ENCODE data around the gene SND1. TPM values are rescaled to one million over a fixed set of nuclear protein-coding genes. Genes with fewer than 3 reads are reported as not detected.

The SND1 gene
- total and polyA plus RNA-seq, 2 donors (not counting 1 experiment from before 2014, with no cell fraction given) = 44.4 to 165 TPM

DNA sequence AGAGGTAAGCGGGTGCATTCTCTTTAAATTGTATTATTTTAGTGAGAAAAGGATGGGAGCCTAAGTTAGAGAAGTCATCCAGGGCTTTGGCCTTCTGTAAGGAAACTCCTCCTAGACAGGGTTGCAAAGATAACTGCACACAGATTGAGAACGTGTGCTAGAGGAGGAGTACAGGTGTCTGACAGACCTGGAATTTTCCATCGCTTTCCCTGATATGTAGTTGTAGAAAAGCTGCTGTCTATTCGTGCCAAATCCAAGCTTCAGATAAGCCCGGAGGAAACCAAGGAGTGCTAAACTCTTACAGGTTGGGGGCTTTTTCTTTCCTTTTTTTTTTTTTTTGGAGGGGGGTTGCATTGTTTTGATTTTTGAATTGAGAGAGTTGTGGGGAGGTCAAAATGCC lies 356.1 kb downstream of the SND1 start:
- Mint-ChIP-seq H3K27me3 (no peaks in the 10 kb centered on the region), H3K4me3 (no peak overlapping the region), H3K9me3 (ENCODE audit: insufficient read depth) (no peaks in the 10 kb centered on the region), H3K27ac (no peak overlapping the region), H3K4me1 (peaks cover 30% of the 10 kb centered on the region)
- WGBS (ENCODE audit: insufficient coverage) = 95% methylated on average over 4 of the region's 5 CpGs
- intact Hi-C loops (cut with micrococcal nuclease) = no loop called here
- Histone ChIP-seq H3K27me3 (replicated peaks in 1 of 4; ENCODE audit: control extremely low read depth in 1 of 4, control insufficient read depth in 3 of 4, insufficient read depth in 4 of 4, low read length in 3 of 4) (no peaks in the 10 kb centered on the region), H3K36me3 (replicated peaks in 1 of 2; ENCODE audit: control extremely low read depth in 1 of 2, control insufficient read depth in 1 of 2, extremely low read depth in 1 of 2, insufficient read depth in 2 of 2, low read length in 1 of 2) (peaks cover 0 to 7% of the 10 kb centered on the region in 2 experiments), H3K27ac (ENCODE audit: low read length in 2 of 2) (no peak overlapping the region), H3K9ac (ENCODE audit: low read length) (no peak overlapping the region), H3K4me3 (ENCODE audit: control extremely low read depth in 1 of 5, extremely low read depth in 1 of 5, insufficient read depth in 1 of 5, low read depth in 2 of 5, low read length in 4 of 5) (no peak overlapping the region), H3K4me2 (replicated peaks; ENCODE audit: low read depth, low read length, poor library complexity, severe bottlenecking) (no peak overlapping the region), H3K9me3 (ENCODE audit: control extremely low read depth in 1 of 3, control insufficient read depth in 2 of 3, insufficient read depth in 1 of 3, low read length in 2 of 3) (no peaks in the 10 kb centered on the region), H4K20me1 (ENCODE audit: control insufficient read depth, insufficient read depth, low read length, poor library complexity, severe bottlenecking) (peaks cover 11% of the 10 kb centered on the region), H3K4me1 (ENCODE audit: control insufficient read depth in 2 of 2, insufficient read depth in 2 of 2, low read length in 2 of 2) (peaks cover 25 to 29% of the 10 kb centered on the region in 2 donors), H3K79me2 (ENCODE audit: control insufficient read depth, insufficient read depth, low read length) (peaks cover 13% of the 10 kb centered on the region), H2AFZ (ENCODE audit: insufficient read depth, low read depth, low read length, poor library complexity, severe bottlenecking) (no peak overlapping the region)
- DNase-seq = no peak
- ChIA-PET CTCF (interaction anchor here (0.9 kb wide), 1 partner anchor 202 kb away, joined by 4 read pairs; no protein-coding TSS in a partner anchor), POLR2A (no interaction called here)
- TF ChIP-seq EZH2 (IDR thresholded peaks at IDR 0.05; ENCODE audit: borderline replicate concordance, insufficient read depth, low read depth, low read length, poor library complexity, severe bottlenecking) = no peak
- TF ChIP-seq, protein P1, sequence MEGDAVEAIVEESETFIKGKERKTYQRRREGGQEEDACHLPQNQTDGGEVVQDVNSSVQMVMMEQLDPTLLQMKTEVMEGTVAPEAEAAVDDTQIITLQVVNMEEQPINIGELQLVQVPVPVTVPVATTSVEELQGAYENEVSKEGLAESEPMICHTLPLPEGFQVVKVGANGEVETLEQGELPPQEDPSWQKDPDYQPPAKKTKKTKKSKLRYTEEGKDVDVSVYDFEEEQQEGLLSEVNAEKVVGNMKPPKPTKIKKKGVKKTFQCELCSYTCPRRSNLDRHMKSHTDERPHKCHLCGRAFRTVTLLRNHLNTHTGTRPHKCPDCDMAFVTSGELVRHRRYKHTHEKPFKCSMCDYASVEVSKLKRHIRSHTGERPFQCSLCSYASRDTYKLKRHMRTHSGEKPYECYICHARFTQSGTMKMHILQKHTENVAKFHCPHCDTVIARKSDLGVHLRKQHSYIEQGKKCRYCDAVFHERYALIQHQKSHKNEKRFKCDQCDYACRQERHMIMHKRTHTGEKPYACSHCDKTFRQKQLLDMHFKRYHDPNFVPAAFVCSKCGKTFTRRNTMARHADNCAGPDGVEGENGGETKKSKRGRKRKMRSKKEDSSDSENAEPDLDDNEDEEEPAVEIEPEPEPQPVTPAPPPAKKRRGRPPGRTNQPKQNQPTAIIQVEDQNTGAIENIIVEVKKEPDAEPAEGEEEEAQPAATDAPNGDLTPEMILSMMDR (IDR thresholded peaks at IDR 0.05) = no peak
- ATAC-seq (ENCODE audit: low read depth) = no peak

DNA sequence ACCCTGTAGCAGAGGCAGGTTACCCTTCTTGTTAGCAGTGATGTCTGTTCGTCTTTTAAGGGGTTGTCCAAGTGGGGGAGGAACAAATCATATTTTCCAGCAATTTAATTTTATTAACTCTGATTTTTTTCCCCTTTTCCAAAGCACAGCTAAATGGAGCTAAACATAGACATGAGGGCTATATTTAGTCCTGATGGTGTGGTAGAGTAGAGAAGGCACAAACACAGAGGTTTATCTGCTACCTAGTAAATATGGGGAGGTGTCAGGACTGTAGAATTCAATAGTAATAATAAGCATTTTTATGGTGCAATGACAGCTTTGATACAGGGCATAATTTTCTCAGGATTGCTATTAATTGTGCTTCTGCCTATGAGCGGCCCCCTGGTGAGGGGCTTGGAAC lies 356.8 kb downstream of the SND1 start:
- ATAC-seq (ENCODE audit: low read depth) = no peak
- no peak overlapping the region for H3K4me3 ChIP-seq (ENCODE audit: control extremely low read depth in 1 of 5, extremely low read depth in 1 of 5, insufficient read depth in 1 of 5, low read depth in 2 of 5, low read length in 4 of 5)
- H3K36me3 ChIP-seq (replicated peaks in 1 of 2; ENCODE audit: control extremely low read depth in 1 of 2, control insufficient read depth in 1 of 2, extremely low read depth in 1 of 2, insufficient read depth in 2 of 2, low read length in 1 of 2) = peaks cover 0 to 8% of the 10 kb centered on the region in 2 experiments
- no peaks in the 10 kb centered on the region for H3K9me3 ChIP-seq (ENCODE audit: control extremely low read depth in 1 of 3, control insufficient read depth in 2 of 3, insufficient read depth in 1 of 3, low read length in 2 of 3)
- H3K9ac ChIP-seq (ENCODE audit: low read length) = no peak overlapping the region
- ChIA-PET POLR2A (no interaction called here), CTCF (interaction anchor here (0.6 to 0.9 kb wide), 3 partner anchors 155 to 213 kb away, joined by 3 to 4 read pairs (median 3); no protein-coding TSS in a partner anchor)
- no peak overlapping the region for H3K27ac ChIP-seq (ENCODE audit: low read length in 2 of 2)
- peaks cover 12% of the 10 kb centered on the region for H4K20me1 ChIP-seq (ENCODE audit: control insufficient read depth, insufficient read depth, low read length, poor library complexity, severe bottlenecking)
- WGBS (ENCODE audit: insufficient coverage) = no CpG with 5 or more reads among the region's 2 CpGs
- H3K27me3 ChIP-seq (replicated peaks in 1 of 4; ENCODE audit: control extremely low read depth in 1 of 4, control insufficient read depth in 3 of 4, insufficient read depth in 4 of 4, low read length in 3 of 4) = no peaks in the 10 kb centered on the region
- H3K4me3 Mint-ChIP-seq = no peak overlapping the region
- peaks cover 19 to 23% of the 10 kb centered on the region in 2 donors for H3K4me1 ChIP-seq (ENCODE audit: control insufficient read depth in 2 of 2, insufficient read depth in 2 of 2, low read length in 2 of 2)
- H3K4me2 ChIP-seq (replicated peaks; ENCODE audit: low read depth, low read length, poor library complexity, severe bottlenecking) = no peak overlapping the region
- H3K79me2 ChIP-seq (ENCODE audit: control insufficient read depth, insufficient read depth, low read length) = peaks cover 14% of the 10 kb centered on the region
- no peak overlapping the region for H3K27ac Mint-ChIP-seq
- DNase-seq = no peak
- H2AFZ ChIP-seq (ENCODE audit: insufficient read depth, low read depth, low read length, poor library complexity, severe bottlenecking) = no peak overlapping the region
- no peaks in the 10 kb centered on the region for H3K27me3 Mint-ChIP-seq
- peaks cover 24% of the 10 kb centered on the region for H3K4me1 Mint-ChIP-seq
- H3K9me3 Mint-ChIP-seq (ENCODE audit: insufficient read depth) = no peaks in the 10 kb centered on the region
- intact Hi-C loops (cut with micrococcal nuclease) = no loop called here
- TF ChIP-seq EZH2 (IDR thresholded peaks at IDR 0.05; ENCODE audit: borderline replicate concordance, insufficient read depth, low read depth, low read length, poor library complexity, severe bottlenecking) = no peak
- TF ChIP-seq, protein P1 (IDR thresholded peaks at IDR 0.05) = no peak

All from B cell (primary cell).